GM19324 (cell line): ENCODE results near the gene XYLT1.

Experiments
- ATAC-seq: cut with Tn5 transposase; IDR thresholded peaks from one replicate; pipeline ENCODE4 v1.9.1; 2021; ENCODE audit warnings: mild to moderate bottlenecking, moderate library complexity; ENCODE audit not compliant: unreplicated experiment, low FRiP score

Gene XYLT1

DNA sequence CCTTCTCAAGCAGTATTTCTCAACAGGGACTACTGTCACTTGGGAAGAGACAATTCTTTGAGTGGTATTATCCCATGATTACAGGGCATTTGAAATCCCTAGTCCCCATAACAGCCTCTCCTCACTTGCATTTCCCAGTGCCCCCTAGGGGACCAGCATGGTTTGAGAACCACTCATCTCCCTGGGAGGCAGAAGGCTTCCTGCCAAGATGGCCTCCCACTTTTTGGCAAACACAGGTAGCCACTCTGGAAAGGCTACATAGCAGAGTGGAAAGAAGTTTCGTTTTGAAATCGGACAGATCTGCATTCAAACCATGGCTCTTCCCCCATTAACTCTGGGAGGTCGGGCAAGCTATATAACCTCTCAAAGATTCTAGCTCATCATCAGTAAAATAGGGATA is 256.8 kb downstream of the XYLT1 start:
- no peak for ATAC-seq

DNA sequence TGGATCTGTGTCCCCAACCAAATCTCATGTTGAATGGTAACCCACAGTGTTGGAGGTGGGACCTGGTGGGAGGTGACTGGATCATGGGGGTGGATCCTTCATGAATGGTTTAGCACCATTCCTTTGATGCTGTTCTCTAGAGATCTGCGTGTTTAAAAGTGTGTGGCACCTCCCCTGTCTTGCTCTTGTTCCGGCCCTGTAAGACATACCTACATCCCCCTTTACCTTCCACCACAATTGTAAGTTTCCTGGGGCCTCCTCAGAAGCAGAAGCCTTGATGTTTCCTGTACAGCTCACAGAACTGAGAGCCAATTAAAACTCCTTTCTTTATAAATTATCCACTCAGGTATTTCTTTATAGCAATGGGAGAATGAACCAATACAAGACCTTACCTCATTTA is 257.7 kb downstream of the XYLT1 start:
- ATAC-seq, result no peak

DNA sequence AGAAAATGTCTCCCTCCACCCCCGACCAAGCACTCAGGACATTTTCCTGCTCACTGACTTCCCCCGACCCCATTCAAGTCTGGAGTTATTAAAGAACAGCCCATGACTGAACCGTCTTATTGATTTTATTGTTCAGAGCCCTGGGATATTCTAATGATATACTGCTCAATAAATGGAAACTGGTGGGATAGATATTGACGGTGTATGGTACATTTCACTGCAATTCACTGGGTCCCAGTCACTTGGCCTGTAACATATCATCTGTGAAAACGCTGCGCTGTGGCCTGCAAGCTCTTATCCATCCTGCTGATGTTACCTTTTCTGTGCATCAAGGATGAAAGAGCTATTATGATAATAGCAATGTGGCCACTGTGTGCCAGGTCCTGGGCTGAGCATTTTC is 258.2 kb downstream of the XYLT1 start:
- ATAC-seq, result no peak

DNA sequence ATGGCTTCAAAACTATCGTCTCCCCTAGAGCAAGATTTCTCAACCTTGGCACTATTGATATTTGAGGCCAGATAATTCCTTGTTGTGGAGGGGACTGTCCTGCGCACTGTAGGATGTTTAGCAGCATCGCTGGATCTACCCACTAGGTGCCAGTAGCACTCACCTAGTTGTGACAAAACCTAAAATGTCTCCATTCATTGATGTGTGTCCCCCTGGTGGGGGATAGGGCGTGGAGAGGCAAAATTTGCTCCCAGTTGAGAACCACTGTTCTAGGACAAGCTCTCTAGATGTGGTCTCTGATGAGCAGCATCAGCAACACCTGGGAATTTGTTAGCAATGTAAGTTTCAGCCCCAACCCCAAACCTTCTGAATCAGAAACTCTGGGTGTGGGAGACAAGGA is 259.0 kb downstream of the XYLT1 start:
- no peak for ATAC-seq

DNA sequence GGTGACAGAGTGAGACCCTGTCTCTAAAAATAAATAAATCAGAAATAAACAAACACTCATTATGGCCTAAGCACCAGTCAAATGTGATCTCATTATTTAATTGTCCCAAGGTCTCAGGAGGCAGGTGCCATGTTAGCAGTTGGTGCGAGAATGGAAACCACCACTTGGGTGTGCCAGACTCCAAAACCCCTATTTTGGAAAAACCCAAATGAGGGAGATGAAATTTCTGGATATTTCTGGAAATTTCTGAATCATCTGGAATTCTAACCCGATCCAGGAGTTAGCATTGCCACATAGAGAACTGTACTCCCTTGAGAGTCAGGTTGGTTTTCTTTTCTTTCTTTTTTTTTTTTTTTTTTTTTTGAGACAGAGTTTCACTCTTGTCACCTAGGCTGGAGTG is 264.0 kb downstream of the XYLT1 start:
- no peak for ATAC-seq

DNA sequence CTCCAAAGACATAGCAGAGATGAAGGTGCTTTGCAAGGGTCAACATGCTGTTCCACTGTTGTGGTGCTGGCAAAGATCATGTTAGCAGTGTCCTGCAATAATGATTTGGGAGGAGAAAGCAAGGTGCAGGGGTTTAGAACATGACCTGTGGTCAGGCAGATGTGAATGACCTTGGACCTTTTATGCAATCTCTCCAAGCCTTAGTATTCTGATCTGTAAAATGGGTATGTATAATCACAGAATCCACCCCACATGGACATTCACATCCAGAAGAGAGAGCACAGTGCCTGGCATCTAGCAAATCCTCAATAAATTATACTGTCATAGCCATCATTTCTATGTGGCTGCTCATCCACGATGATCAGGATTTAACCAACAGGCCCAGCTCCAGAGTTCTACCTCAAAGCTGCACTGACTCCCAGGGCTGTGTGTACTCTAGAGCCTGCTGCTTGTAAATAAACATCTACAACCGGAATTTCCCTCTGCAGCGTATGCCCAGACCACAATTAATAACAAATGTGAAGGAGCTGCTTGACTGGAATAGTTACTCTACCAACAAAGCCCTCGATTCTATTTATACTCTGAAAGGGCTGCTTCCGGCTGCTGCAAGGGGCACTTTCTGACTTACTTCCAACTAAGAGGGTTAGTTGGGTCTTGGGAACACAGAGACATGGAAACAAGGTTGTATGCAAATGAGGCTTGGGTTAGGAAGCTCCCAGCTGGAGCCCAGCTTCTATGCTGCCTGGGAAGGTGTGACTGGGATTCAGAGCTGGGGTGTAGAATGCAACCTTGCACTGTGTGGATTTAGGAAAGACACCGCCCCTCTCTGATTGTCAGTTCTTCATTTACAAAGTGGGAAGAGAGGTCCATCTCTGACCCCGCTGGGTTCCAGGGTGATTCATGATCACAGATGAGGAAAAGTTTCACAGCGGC is 265.2 kb downstream of the XYLT1 start:
- no peak for ATAC-seq

DNA sequence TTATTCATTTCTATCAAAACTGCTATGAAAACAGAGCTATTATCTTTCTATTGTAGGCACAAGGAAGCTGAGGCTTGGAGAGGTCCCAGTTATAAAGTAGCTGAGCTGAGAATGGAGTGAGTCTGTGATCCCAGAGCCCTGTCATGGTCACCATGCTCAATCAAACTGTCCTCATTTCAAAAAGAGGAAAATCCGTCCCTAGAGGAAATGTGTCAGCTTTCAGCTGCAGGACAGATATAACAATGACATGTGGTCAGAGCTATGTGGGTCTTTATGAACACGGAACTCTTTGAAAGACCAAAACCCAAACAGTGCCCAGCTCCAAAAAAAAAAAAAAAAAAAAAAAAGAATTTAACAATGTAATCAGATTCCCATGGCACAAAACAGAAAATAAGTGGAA is 266.1 kb downstream of the XYLT1 start:
- ATAC-seq, result no peak

DNA sequence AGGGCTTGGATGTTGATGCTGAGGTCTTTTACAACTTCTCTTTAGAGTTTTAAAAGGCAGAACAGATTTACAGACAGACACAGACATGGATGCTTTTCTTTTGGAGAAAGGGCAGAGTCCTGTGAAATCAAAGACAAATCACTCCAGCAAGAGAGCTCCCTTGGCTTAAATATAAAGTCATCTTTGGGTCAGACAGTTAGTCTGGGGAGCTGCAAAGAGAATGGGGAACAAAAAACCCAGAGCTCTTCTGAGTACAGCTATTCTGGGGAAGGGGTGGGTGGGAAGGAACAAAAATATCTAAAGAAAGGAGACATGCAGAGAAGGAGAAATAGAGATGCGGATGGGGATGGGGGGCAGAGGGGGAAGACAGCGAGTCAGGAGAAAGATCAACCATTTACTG is 266.6 kb downstream of the XYLT1 start:
- ATAC-seq, result no peak

DNA sequence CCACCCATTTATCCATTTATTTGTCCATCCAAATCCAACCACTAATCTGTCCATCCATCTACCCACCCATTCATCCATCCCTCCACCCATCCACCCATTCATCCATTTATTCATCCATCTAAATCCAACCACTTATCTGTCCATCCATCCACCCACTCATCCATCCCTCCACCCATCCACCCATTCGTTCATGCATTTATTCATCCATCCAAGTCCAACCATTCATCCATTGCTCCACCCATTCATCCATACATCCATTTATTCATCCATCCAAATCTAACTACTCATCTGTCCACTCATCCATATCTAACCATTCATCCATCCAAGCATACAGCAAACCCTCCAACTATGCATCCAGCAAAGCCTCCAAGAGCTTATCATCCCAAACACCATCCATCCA is 267.3 kb downstream of the XYLT1 start:
- no peak for ATAC-seq

DNA sequence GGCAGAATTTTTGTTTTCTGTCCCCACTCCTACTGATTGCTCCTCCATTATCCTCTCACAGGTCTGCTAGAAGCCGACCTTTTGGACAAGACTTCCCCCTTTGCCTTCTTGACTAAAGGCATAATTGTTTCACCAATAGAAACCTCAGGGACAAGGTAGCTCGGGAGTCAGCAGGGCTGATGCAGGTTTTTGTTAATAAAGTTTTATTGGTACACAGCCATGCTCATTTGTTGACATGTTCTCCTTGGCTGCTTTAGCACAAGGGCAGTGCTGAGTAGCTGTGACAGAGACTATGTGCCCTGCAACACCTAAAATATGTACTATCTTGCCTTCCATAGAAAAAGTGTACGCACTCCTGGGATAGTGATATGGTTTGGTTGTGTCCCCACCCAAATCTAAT is 271.6 kb downstream of the XYLT1 start:
- ATAC-seq, result no peak

DNA sequence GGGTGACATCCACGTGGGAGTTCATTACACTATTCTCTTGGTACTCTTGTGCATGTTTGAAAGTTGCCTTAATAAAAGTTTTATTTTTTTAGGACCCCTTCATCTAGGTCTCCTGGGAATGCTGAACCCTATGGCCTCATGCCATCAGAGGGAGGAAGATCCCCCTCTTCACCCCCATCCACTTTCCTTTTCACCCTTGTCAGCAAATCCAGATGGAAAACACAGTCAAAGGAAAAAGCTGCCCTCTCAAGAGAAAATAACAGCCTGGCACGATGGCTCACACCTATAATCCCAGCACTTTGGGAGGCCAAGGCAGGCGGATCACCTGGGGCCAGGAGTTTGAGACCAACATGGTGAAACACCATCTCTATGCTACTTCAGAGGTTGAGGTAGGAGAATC is 274.2 kb downstream of the XYLT1 start:
- ATAC-seq, result no peak

DNA sequence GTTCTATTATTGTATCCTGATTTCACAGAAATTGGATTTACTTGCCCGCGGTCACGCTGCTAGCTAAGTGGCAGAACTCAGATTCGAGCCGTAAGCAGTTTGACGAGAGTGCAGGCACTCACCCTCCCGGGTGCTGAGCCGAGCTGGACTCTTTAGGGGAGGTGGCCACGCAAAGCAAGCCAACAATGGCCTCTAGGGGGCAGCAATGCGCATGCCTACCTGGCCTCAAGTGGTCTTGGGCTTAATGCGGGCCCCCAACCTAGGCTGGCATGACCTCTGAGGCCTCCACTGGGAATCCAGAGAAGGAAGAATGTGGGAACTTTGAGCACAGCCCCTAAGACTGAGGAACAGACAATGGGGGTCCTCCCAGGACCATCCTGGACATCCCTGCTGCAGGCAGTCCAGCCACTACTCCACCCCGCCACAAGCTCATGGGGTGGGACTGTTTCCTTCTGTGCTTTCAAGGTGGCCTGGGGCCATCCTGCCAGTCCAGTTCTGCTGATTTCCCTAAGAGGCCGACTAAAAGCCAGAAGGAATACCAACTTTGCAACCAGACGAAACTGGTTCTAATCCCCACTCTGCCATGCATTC is 276.5 kb downstream of the XYLT1 start:
- ATAC-seq, result no peak

DNA sequence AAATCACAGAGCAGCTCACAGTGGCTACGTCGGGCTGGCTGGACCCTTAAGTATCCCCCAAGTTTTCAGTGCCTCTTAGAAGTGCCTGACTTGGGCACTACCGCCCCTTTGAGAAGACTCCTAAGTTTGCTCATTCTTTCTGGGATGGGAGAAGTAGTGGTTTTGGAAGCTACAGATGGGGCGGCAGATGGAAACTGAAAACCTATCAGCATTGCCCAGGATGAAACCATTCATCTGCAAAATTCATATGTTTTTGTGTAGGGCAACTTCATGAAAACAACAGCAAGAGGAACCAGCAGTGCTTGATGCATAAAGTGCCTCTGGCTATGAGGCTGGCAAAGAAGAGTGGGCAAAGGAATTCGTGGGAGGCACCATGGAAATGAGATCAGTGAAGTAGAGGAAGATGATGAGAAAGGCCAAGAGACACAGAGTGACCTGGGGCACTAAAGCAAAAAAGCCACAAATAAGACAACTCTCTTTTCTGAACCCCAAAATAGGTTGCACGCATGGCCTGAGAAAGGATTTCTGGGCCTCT is 277.1 kb downstream of the XYLT1 start:
- no peak for ATAC-seq

DNA sequence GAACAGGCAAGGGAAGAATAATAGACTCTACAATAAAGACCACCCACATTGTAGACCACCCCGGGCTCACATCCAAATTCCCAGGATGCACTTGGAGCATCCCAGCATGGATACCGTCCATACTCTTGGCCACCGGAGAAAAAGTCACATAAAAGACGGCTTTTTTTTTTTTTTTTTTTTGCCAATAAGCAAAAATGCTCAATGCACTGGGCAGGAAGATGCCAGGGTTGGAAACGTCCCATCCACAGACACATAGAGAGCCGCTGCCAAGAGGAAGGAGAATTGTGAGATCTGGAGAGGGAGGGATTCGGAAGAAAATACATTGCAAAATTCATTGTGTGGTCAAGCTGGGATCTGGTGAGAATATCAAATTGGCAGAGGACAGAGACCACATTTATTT is 286.7 kb downstream of the XYLT1 start:
- ATAC-seq, result no peak

DNA sequence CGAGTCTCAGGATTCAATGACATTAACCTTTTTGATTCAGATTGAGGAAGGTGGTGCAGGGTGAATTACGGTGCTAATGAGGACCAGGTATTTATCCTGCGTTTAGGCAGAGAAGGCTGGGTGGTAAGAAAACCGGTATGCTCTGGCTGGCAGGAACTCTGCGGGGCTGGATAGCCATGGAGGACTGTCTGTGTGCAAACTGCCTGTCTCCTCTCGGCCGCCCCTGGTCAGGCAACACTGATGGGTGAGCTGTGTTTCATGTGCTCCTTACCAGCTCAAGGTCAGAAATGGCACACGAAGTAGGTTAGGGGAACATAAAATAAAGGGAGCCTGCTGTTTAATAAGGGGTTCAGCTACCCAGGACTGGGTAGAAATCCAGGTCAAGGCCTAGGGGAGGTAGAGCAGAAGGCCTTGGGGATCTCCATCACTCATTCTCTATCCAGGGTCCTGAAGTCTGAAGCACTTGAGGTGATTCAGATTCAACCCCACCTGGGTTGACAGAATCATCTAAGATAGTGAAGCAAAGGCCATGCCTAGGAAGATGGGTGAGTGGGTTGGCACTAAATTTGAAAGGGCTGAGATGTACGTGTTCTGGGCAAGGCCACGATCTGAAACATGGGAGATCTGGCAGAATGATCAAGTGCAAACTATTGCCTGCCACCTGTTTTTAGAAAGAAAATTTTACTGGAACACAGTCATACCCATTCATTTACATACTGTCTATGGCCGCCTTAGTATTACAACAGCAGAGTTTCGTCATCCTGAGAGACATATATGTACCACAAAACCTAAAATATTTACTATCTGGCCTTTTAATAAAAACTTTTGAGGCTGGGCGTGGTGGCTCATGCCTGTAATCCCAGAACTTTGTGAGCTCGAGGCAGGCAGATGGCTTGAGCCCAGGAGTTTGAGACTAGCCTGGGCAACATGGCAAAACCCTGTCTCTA is 292.5 kb downstream of the XYLT1 start:
- no peak for ATAC-seq

DNA sequence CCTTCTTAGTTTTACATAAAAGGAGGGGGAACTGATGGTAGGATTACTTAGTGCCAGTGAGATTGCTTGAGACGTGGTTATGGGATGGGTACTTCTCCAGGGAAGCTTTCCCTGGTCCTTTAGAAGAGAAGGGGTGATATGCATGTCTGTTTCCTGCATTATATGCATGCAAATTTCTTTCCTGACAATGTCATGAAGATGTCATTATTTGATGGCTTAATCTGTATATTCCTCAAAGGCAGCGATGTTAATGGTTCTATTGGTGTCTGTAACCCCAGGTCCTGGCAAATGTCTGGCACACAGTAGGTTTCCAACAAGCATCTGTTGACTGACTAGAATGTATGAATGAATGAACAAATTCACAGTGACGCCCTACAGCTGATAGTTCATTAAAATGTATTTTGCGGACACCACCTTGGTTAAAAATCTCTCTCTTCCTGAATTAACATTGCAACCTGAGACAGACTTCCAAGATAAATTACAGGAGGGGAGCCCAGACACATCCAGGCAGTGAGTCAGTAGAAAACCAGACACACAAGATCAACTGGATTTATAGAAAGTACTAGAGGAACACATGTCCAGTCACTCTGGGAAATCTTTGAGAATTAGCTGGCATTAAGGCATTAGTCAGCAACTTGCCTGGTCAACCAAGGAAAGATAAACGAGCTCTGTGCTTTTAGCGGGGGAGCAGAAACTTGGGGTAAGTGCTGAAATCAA is 293.4 kb downstream of the XYLT1 start:
- ATAC-seq, result no peak

DNA sequence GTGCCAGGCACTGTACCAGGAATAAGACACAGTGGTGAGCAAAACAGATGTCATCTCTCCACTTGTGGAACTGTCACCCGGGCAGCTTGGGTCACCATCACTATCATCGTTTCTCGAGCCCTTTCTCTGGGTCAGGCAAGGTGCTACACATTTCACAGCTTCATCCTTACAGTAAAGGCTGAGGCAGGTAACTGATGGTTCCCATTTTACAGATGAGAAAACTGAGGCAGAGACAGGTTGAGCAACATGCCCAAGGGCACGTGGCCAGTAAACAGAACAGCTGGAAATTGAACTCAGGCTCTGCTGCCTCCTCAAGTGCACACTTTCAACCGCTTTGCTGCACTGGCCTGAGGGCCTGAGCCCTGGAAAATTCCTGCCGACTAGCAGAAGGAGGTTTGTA is 294.6 kb downstream of the XYLT1 start:
- no peak for ATAC-seq

DNA sequence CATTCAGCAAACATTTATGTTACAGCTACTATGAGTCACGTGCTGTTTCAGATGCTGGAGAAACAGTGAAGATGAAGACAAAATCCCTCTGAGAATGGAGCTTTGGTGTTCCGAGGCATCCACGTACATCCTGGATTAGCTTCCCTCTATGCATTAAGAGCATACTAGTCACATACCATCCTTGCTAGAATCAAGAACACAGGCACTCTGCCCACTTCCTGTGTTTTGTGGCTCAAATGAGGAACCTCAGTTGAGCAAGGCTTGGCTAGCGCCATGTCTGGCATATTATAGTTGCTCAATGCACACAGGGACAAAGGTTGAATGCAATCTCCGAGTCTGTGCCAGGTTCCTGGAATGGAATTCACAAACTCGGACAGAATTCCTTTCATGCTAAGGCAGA is 297.5 kb downstream of the XYLT1 start:
- no peak for ATAC-seq

DNA sequence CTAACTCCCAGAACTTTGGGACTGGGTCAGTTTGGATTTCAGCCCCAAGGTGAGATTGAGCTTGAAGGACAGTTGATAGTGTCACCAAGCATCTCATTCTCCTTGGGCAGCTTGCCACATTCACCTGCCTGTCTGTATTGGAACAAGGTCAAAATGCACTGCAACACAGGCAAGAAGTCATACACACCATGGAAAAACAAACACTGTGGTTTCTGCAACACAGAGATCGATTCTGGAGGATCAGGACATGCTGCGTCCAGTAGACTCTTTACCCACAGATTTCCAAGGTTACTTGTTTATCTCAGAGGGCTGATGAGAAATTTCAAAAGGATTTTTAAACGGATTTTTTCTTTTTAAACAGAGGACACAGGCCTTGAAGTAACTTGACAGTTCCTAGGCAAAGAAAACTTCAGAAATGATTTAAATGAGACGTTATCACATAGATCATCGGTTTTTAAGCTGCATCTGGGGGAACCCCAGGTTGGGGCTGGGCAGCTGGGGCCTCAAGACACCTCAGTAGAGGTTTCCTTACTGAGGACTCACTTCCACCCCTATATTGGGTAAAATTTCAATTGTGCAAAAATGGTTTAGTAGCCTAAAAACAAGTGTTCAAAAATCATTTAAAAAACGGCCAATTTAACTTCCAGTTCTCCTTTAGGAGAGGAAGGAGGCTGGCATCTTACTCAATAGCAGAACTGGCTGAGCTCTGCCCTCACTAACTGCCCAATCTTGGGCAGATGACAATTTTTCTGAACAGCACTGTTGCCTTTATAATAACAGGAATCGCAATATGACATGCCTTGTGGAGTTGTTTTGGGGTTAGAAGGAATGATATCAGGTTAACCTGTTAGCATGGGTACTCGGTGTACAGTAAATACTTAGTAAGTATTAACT is 299.3 kb downstream of the XYLT1 start:
- ATAC-seq, result no peak
